K562 (cell line): ENCODE measurements around the gene KCNK6. TPM values are rescaled to one million over a fixed set of nuclear protein-coding genes. Genes with fewer than 3 reads are reported as not detected.

Experiments
- MAX ChIP-seq: sonication (generic); formaldehyde crosslinking; IDR thresholded peaks from 2 replicates; pipeline ENCODE4 v1.9.0; 2022; ENCODE audit warnings: mild to moderate bottlenecking, missing genetic modification reagents
- NONO ChIP-seq, 2 experiments: fragments of 200-400 bp in 1 of 2; fragments of 450-650 bp in 1 of 2; formaldehyde crosslinking in 1 of 2; IDR thresholded peaks; 2 replicates each; pipeline ENCODE4 v1.6.1; 2017; ENCODE audit warnings: low read depth in 2 of 2, mild to moderate bottlenecking in 2 of 2, moderate library complexity in 2 of 2, low read length in 1 of 2
- SMARCC2 ChIP-seq: fragments of 450-650 bp; IDR thresholded peaks from 2 replicates; pipeline ENCODE4 v1.6.1; 2017; ENCODE audit warnings: antibody characterized with exemption, moderate library complexity, mild to moderate bottlenecking, low read depth
- polyA plus RNA-seq, 8 experiments: library from polyadenylated mRNA; depleted of rRNA in 4 of 8; stranded (reverse) in 5 of 8; unstranded in 3 of 8; fragments of >200 nt; fragmentation: Nextera tagmentation in 2 of 8; fragmentation: Illumina TruSeq in 1 of 8; extraction: Ambion mirVana in 2 of 8; extraction: Trizol in 1 of 8; gene quantifications; 2 replicates each; pipeline versions ENCODE4 v1.2.1 to v1.2.3, GENCODE V29; 2011 to 2014; ENCODE audit warnings: inconsistent platforms in 1 of 8, missing spikeins in 1 of 8
- total RNA-seq, 7 experiments: library from RNA; depleted of rRNA in 6 of 7; stranded (reverse); fragments of >200 nt in 6 of 7; fragmentation: Illumina TruSeq in 2 of 7; extraction: Trizol in 2 of 7; gene quantifications; 2 replicates each; pipeline versions ENCODE4 v1.2.1 to v1.2.3, GENCODE V29; 2011 to 2021; ENCODE audit warnings: low replicate concordance in 1 of 7
- TF ChIP-seq, protein P1 (sequence below): fragments of 250-450 bp; sonication (Bioruptor Pico); IDR thresholded peaks from 2 replicates; pipeline ENCODE4 v1.4.0; 2020
- TF ChIP-seq, protein P2 (sequence below), 2 experiments: fragments of 450-650 bp in 1 of 2; sonication (generic) in 1 of 2; formaldehyde crosslinking; conservative IDR thresholded peaks; 2 replicates each; pipeline versions ENCODE4 v1.4.0 to v1.8.1; 2020 to 2022; ENCODE audit warnings: mild to moderate bottlenecking in 1 of 2, missing genetic modification reagents in 1 of 2

KCNK6 gene
- total and polyA plus RNA-seq, 9 of the 15 experiments (the other 6 are each of a cell fraction or from before 2014, with no cell fraction given) = 0.05 to 0.42 (median 0.15) TPM

- TF ChIP-seq, protein P1, sequence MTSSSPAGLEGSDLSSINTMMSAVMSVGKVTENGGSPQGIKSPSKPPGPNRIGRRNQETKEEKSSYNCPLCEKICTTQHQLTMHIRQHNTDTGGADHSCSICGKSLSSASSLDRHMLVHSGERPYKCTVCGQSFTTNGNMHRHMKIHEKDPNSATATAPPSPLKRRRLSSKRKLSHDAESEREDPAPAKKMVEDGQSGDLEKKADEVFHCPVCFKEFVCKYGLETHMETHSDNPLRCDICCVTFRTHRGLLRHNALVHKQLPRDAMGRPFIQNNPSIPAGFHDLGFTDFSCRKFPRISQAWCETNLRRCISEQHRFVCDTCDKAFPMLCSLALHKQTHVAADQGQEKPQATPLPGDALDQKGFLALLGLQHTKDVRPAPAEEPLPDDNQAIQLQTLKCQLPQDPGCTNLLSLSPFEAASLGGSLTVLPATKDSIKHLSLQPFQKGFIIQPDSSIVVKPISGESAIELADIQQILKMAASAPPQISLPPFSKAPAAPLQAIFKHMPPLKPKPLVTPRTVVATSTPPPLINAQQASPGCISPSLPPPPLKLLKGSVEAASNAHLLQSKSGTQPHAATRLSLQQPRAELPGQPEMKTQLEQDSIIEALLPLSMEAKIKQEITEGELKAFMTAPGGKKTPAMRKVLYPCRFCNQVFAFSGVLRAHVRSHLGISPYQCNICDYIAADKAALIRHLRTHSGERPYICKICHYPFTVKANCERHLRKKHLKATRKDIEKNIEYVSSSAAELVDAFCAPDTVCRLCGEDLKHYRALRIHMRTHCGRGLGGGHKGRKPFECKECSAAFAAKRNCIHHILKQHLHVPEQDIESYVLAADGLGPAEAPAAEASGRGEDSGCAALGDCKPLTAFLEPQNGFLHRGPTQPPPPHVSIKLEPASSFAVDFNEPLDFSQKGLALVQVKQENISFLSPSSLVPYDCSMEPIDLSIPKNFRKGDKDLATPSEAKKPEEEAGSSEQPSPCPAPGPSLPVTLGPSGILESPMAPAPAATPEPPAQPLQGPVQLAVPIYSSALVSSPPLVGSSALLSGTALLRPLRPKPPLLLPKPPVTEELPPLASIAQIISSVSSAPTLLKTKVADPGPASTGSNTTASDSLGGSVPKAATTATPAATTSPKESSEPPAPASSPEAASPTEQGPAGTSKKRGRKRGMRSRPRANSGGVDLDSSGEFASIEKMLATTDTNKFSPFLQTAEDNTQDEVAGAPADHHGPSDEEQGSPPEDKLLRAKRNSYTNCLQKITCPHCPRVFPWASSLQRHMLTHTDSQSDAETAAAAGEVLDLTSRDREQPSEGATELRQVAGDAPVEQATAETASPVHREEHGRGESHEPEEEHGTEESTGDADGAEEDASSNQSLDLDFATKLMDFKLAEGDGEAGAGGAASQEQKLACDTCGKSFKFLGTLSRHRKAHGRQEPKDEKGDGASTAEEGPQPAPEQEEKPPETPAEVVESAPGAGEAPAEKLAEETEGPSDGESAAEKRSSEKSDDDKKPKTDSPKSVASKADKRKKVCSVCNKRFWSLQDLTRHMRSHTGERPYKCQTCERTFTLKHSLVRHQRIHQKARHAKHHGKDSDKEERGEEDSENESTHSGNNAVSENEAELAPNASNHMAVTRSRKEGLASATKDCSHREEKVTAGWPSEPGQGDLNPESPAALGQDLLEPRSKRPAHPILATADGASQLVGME (CRISPR knock-in tag) = 0 out of 2 replicates have a peak, but pooled peaks have one; percentile 46
- TF ChIP-seq, protein P2, sequence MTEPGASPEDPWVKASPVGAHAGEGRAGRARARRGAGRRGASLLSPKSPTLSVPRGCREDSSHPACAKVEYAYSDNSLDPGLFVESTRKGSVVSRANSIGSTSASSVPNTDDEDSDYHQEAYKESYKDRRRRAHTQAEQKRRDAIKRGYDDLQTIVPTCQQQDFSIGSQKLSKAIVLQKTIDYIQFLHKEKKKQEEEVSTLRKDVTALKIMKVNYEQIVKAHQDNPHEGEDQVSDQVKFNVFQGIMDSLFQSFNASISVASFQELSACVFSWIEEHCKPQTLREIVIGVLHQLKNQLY (CRISPR knock-in tag; conservative IDR thresholded peaks at IDR 0.05) = 0 out of 4 replicates have a peak, but pooled peaks of 1 of the 2 experiments have one; percentile 66
- TF ChIP-seq SMARCC2 (no peak), NONO (IDR thresholded peaks at IDR 0.05; ENCODE audit: low read depth in 2 of 2, low read length in 1 of 2) (no peak), MAX (no peak)
Measured at GRCh38 chr19:38337360-38337653, 17.7 kb downstream of the KCNK6 start (continued).
